A549 (cell line): ENCODE data around the gene ACTG1.

Experiments used
- CBX8 ChIP-seq: fragments of 200-600 bp; sonication (generic); IDR thresholded peaks from 2 replicates; pipeline ENCODE4 v1.6.1; 2016
- CHD4 ChIP-seq: fragments of 200-600 bp; sonication (generic); IDR thresholded peaks from 2 replicates; pipeline ENCODE4 v1.6.1; 2016; ENCODE audit warnings: antibody characterized with exemption, mild to moderate bottlenecking, borderline replicate concordance
- EP300 ChIP-seq, 2 experiments: fragments of >200 bp; sonication (Bioruptor Twin); formaldehyde crosslinking; IDR thresholded peaks; 2 replicates in 1 of 2; 3 replicates in 1 of 2; pipeline ENCODE4 v1.6.1; 2016 to 2017
- ESRRA ChIP-seq: fragments of 150-350 bp; IDR thresholded peaks from 2 replicates; pipeline ENCODE4 v1.6.1; 2014; ENCODE audit warnings: mild to moderate bottlenecking, low read length, borderline replicate concordance
- JUN ChIP-seq, 2 experiments: fragments of >200 bp; sonication (Bioruptor Twin); formaldehyde crosslinking; IDR thresholded peaks; 2 replicates in 1 of 2; 3 replicates in 1 of 2; pipeline ENCODE4 v1.6.1; 2016 to 2017
- PHF8 ChIP-seq: fragments of 200-600 bp; sonication (generic); IDR thresholded peaks from 2 replicates; pipeline ENCODE4 v1.6.1; 2016; ENCODE audit warnings: low read depth, mild to moderate bottlenecking, antibody characterized with exemption, moderate library complexity, borderline replicate concordance
- POLR2A ChIP-seq: IDR thresholded peaks from 2 replicates; pipeline ENCODE4 v1.6.1; 2012; ENCODE audit warnings: mild to moderate bottlenecking, low read length
- TF ChIP-seq, protein P1 (sequence below): fragments of 450-650 bp; IDR thresholded peaks from 2 replicates; pipeline ENCODE4 v1.6.1; 2014; ENCODE audit warnings: antibody characterized with exemption
- TF ChIP-seq, protein P2 (sequence below): fragments of >200 bp; sonication (Bioruptor Twin); formaldehyde crosslinking; IDR thresholded peaks from 3 replicates; pipeline ENCODE4 v1.5.1; 2016
- TF ChIP-seq, protein P3 (sequence below): IDR thresholded peaks from 2 replicates; pipeline ENCODE4 v1.6.1; 2012

DNA sequence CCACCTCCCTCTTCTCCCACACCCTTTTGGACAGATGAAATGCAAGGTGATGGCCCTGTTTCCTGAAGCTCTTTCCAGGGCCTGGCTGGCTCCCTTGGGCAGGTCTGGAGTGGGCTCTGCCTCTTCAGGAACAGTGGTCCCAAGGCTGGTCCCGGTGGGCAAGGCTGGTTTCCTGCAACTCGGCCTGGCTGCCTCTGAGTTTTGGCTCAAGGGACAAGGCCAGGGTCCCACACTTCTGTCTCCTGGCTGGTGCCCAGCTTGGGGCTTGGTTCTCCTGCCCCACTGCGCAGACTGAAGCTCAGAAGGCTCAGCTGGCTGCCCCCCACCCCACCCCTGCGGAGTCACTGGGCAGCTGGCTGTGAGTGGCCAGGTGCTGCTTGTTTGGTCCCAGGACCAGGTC, 3.8 kb upstream of the ACTG1 start:
- TF ChIP-seq PHF8 (no peak), ESRRA (no peak), POLR2A (0 out of 2 replicates have a peak, but pooled peaks have one; percentile 10), CBX8 (no peak), EP300 (IDR thresholded peaks at IDR 0.05) (no peak), JUN (IDR thresholded peaks at IDR 0.05) (no peak; a peak in 1 of 5 replicates), CHD4 (no peak)
- TF ChIP-seq, protein P1, sequence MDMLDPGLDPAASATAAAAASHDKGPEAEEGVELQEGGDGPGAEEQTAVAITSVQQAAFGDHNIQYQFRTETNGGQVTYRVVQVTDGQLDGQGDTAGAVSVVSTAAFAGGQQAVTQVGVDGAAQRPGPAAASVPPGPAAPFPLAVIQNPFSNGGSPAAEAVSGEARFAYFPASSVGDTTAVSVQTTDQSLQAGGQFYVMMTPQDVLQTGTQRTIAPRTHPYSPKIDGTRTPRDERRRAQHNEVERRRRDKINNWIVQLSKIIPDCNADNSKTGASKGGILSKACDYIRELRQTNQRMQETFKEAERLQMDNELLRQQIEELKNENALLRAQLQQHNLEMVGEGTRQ, result no peak
- TF ChIP-seq, protein P2, sequence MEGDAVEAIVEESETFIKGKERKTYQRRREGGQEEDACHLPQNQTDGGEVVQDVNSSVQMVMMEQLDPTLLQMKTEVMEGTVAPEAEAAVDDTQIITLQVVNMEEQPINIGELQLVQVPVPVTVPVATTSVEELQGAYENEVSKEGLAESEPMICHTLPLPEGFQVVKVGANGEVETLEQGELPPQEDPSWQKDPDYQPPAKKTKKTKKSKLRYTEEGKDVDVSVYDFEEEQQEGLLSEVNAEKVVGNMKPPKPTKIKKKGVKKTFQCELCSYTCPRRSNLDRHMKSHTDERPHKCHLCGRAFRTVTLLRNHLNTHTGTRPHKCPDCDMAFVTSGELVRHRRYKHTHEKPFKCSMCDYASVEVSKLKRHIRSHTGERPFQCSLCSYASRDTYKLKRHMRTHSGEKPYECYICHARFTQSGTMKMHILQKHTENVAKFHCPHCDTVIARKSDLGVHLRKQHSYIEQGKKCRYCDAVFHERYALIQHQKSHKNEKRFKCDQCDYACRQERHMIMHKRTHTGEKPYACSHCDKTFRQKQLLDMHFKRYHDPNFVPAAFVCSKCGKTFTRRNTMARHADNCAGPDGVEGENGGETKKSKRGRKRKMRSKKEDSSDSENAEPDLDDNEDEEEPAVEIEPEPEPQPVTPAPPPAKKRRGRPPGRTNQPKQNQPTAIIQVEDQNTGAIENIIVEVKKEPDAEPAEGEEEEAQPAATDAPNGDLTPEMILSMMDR, result no peak
- TF ChIP-seq, protein P3, sequence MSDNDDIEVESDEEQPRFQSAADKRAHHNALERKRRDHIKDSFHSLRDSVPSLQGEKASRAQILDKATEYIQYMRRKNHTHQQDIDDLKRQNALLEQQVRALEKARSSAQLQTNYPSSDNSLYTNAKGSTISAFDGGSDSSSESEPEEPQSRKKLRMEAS, result no peak
